ENCODE data around the gene SLC2A11.

SLC2A11 gene

DNA sequence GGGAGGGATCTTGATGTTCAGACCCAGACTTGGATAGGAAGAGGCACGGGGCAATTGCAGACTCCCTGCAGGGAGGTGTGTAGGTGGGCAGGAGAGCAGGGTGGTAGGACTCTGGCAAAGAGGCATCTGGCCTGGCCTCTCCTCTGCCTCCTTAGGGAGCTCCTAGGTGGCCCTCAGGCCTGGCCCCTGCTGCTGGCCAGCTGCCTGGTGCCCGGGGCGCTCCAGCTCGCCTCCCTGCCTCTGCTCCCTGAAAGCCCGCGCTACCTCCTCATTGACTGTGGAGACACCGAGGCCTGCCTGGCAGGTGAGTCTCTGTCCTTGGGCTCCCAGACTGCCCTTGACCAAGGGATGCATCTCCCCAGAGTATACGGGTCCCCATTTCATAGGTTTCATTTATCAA, 19.9 kb downstream of the SLC2A11 start:
- no peak for DNase-seq (ENCODE audit: low spot score)
- TF ChIP-seq, protein P1, sequence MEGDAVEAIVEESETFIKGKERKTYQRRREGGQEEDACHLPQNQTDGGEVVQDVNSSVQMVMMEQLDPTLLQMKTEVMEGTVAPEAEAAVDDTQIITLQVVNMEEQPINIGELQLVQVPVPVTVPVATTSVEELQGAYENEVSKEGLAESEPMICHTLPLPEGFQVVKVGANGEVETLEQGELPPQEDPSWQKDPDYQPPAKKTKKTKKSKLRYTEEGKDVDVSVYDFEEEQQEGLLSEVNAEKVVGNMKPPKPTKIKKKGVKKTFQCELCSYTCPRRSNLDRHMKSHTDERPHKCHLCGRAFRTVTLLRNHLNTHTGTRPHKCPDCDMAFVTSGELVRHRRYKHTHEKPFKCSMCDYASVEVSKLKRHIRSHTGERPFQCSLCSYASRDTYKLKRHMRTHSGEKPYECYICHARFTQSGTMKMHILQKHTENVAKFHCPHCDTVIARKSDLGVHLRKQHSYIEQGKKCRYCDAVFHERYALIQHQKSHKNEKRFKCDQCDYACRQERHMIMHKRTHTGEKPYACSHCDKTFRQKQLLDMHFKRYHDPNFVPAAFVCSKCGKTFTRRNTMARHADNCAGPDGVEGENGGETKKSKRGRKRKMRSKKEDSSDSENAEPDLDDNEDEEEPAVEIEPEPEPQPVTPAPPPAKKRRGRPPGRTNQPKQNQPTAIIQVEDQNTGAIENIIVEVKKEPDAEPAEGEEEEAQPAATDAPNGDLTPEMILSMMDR (IDR thresholded peaks at IDR 0.05; ENCODE audit: extremely low read depth, insufficient read depth, missing control alignments): no peak
- in situ Hi-C loops (cut with MboI; ENCODE audit: low pct_unique_long_range_greater_than_20kb, low sequenced_read_pairs, unreplicated experiment): no loop called here

DNA sequence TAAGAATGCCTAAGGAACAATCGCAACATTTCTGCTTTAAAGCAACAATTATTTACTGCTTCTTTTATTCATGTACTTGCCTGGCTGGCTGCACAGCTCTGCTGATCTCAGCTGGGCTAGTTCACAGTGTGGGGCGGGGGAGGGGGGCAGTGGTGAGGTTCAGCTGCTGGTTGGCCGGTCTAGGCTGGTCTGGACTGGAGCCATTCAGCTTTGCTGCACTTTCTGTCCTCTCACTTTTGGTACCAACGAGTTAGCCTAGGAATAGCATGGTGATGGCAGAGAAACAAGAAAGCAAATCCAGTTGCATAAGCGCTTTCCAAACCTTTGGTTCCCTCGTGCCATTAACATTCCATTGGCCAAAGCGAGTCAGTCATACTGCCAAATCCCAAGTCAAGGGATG, 20.5 kb downstream of the SLC2A11 start:
- TF ChIP-seq, protein P1 (IDR thresholded peaks at IDR 0.05; ENCODE audit: extremely low read depth, insufficient read depth, missing control alignments): no peak
- in situ Hi-C loops (cut with MboI; ENCODE audit: low pct_unique_long_range_greater_than_20kb, low sequenced_read_pairs, unreplicated experiment): no loop called here

DNA sequence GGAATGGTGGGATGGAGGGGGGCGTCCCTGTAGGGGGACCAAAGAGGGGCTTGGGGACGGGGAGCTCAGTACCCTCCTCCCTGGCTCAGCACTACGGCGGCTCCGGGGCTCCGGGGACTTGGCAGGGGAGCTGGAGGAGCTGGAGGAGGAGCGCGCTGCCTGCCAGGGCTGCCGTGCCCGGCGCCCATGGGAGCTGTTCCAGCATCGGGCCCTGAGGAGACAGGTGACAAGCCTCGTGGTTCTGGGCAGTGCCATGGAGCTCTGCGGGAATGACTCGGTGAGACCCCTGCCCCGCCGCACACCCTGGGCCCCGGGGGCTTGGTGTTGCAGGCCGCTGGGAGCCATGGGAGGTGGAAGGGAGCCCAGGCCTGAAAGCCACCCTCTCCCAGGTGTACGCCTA, 24.7 kb downstream of the SLC2A11 start:
- TF ChIP-seq, protein P1 (IDR thresholded peaks at IDR 0.05; ENCODE audit: extremely low read depth, insufficient read depth, missing control alignments): no peak
- in situ Hi-C loops (cut with MboI; ENCODE audit: low pct_unique_long_range_greater_than_20kb, low sequenced_read_pairs, unreplicated experiment): no loop called here
- DNase-seq (ENCODE audit: low spot score): no peak

More for the DNA sequence above, 20.5 kb downstream of the SLC2A11 start:
- no peak for DNase-seq (ENCODE audit: low spot score)

DNA sequence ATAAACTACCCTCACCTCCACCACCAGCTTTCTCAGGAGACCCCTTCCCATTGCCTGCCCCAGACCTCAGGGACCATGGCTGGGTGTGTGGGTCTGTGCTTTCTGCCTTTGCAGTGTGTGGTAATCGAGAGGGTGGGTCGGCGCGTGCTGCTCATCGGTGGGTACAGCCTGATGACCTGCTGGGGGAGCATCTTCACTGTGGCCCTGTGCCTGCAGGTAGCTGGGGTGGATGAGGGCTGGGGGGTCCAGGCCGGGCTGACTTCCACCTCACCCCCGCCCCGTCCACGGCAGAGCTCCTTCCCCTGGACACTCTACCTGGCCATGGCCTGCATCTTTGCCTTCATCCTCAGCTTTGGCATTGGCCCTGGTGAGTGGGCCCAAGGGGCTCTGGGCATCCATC, 26.0 kb downstream of the SLC2A11 start:
- DNase-seq (ENCODE audit: low spot score): no peak
- TF ChIP-seq, protein P1 (IDR thresholded peaks at IDR 0.05; ENCODE audit: extremely low read depth, insufficient read depth, missing control alignments): no peak
- in situ Hi-C loops (cut with MboI; ENCODE audit: low pct_unique_long_range_greater_than_20kb, low sequenced_read_pairs, unreplicated experiment): no loop called here

DNA sequence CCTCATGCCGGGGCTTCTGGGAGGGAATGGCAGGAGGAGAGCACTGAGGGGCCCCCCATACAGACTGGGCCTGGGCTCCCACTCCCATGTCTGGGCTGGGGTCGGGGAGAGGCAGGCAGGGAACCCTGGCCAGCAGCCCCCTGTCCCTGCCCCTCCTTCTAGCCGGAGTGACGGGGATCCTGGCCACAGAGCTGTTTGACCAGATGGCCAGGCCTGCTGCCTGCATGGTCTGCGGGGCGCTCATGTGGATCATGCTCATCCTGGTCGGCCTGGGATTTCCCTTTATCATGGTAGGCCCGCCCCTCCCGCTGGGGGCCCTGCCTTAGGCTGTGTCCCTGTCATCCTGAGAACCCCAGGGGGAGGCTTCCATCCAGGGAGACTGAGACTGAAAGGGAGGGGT, 26.5 kb downstream of the SLC2A11 start:
- TF ChIP-seq, protein P1 (IDR thresholded peaks at IDR 0.05; ENCODE audit: extremely low read depth, insufficient read depth, missing control alignments): no peak
- in situ Hi-C loops (cut with MboI; ENCODE audit: low pct_unique_long_range_greater_than_20kb, low sequenced_read_pairs, unreplicated experiment): no loop called here
- DNase-seq (ENCODE audit: low spot score): no peak

DNA sequence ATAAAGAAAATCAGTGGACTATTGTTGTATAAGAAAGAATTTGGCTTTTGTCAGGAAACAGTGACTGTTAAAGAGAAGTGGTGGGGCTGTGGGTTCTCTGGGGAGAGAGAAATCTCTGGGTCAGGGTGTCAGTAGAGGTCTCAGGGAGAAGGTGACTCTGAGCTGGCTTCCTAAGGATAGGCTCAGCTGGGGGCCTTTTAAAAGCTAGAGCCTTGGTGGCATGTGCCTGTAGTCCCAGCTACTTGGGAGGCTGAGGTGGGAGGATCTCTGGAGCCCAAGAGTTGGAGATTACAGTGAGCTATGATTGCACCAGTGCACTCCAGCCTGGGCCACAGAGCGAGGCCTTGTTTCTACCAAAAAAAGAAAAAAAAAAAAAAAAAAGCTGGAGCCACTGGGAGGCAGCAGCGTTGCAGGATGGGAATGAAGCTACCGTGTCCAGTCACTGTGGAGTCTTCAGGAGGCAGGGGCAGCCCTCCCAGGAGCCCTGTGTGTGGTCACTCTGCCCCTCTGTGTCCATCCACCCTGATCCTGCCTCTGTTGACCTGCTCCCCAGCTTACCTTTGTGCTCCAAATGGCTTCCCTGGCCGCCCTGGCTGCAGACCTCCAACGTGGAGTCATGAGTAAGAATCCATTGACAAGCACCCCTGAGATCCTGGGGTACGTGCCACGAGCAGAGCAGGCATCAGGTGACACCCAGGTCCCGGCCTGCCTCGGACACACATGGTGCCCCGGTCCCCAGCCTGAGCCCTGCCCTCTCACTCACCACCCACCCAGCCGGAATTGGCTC, 31.1 kb downstream of the SLC2A11 start:
- DNase-seq (ENCODE audit: low spot score): no peak
- TF ChIP-seq, protein P1 (IDR thresholded peaks at IDR 0.05; ENCODE audit: extremely low read depth, insufficient read depth, missing control alignments): no peak
- in situ Hi-C loops (cut with MboI; ENCODE audit: low pct_unique_long_range_greater_than_20kb, low sequenced_read_pairs, unreplicated experiment): no loop called here
